Chondrocyte (in vitro differentiated cells): Measurements from ENCODE around the gene COBL. TPM values are rescaled to one million over a fixed set of nuclear protein-coding genes. Genes with fewer than 3 reads are reported as not detected.

Source experiments
- DNase-seq: peaks from one replicate; pipeline ENCODE4 v3.0.0; 2021; ENCODE audit warnings: mixed read lengths, low spot score
- H3K27ac Mint-ChIP-seq: one replicate; pipeline ENCODE4 v1.8.0; 2021; ENCODE audit warnings: mild to moderate bottlenecking, moderate library complexity, mixed read lengths; ENCODE audit not compliant: unreplicated experiment
- H3K27me3 Mint-ChIP-seq: 2 replicates; pipeline ENCODE4 v1.8.0; 2021; ENCODE audit warnings: low read depth, mixed read lengths
- H3K36me3 Mint-ChIP-seq: 2 replicates; pipeline ENCODE4 v1.8.0; 2021; ENCODE audit warnings: low read depth, mixed read lengths
- H3K4me1 Mint-ChIP-seq: 2 replicates; pipeline ENCODE4 v1.8.0; 2021; ENCODE audit warnings: low read depth, mild to moderate bottlenecking, mixed read lengths
- H3K4me3 Mint-ChIP-seq: one replicate; pipeline ENCODE4 v1.8.0; 2021; ENCODE audit warnings: mild to moderate bottlenecking, moderate library complexity, mixed read lengths; ENCODE audit not compliant: unreplicated experiment
- H3K9me3 Mint-ChIP-seq: 2 replicates; pipeline ENCODE4 v1.8.0; 2021; ENCODE audit warnings: low read depth, mixed read lengths
- CTCF ChIP-seq: fragments of 200-600 bp; sonication (generic); IDR thresholded peaks from 2 replicates; pipeline ENCODE4 v1.5.0; 2021; ENCODE audit warnings: antibody characterized with exemption, mild to moderate bottlenecking, moderate library complexity
- total RNA-seq: library from RNA; stranded (reverse); gene quantifications from 3 replicates; pipeline ENCODE4 v1.2.1, GENCODE V29; 2021

Gene COBL
- total RNA-seq, 1 donor from 2014 or later, result 0.17 TPM

- H3K36me3 Mint-ChIP-seq, result no peaks in the 10 kb centered on the region
Observed at GRCh38 chr7:51295440-51296245, 21.0 kb downstream of the COBL start.

GRCh38 chr7:51292596-51292995 is 24.0 kb downstream of the COBL start:
- Mint-ChIP-seq H3K27me3 (peaks cover 38% of the 10 kb centered on the region), H3K9me3 (no peaks in the 10 kb centered on the region), H3K4me1 (no peaks in the 10 kb centered on the region), H3K4me3 (no peak overlapping the region), H3K27ac (no peak overlapping the region), H3K36me3 (no peaks in the 10 kb centered on the region)
- DNase-seq, result no peak
- no peak for TF ChIP-seq CTCF

More at GRCh38 chr7:51295440-51296245, 21.0 kb downstream of the COBL start:
- no peak for TF ChIP-seq CTCF
- no peaks in the 10 kb centered on the region for H3K9me3 Mint-ChIP-seq
- no peak overlapping the region for H3K4me3 Mint-ChIP-seq
- no peaks in the 10 kb centered on the region for H3K4me1 Mint-ChIP-seq
- H3K27ac Mint-ChIP-seq, result no peak overlapping the region
- DNase-seq, result no peak
- H3K27me3 Mint-ChIP-seq, result peaks cover 25% of the 10 kb centered on the region

- H3K36me3 Mint-ChIP-seq, result no peaks in the 10 kb centered on the region
- DNase-seq, result no peak
- peaks cover 35% of the 10 kb centered on the region for H3K27me3 Mint-ChIP-seq
- TF ChIP-seq CTCF, result no peak
- H3K4me3 Mint-ChIP-seq, result no peak overlapping the region
- no peak overlapping the region for H3K27ac Mint-ChIP-seq
- H3K9me3 Mint-ChIP-seq, result no peaks in the 10 kb centered on the region
- no peaks in the 10 kb centered on the region for H3K4me1 Mint-ChIP-seq
Observed at GRCh38 chr7:51290702-51291540, 25.7 kb downstream of the COBL start.

- no peak overlapping the region for H3K27ac Mint-ChIP-seq
- H3K27me3 Mint-ChIP-seq, result peaks cover 35% of the 10 kb centered on the region
- no peaks in the 10 kb centered on the region for H3K4me1 Mint-ChIP-seq
- no peaks in the 10 kb centered on the region for H3K36me3 Mint-ChIP-seq
- DNase-seq, result no peak
- no peak for TF ChIP-seq CTCF
- no peaks in the 10 kb centered on the region for H3K9me3 Mint-ChIP-seq
- no peak overlapping the region for H3K4me3 Mint-ChIP-seq
Observed at GRCh38 chr7:51290304-51290637, 26.3 kb downstream of the COBL start.

GRCh38 chr7:51289623-51290303 is 26.8 kb downstream of the COBL start:
- no peak for TF ChIP-seq CTCF
- no peak overlapping the region for H3K4me3 Mint-ChIP-seq
- peaks cover 35% of the 10 kb centered on the region for H3K27me3 Mint-ChIP-seq
- DNase-seq, result no peak
- no peak overlapping the region for H3K27ac Mint-ChIP-seq
- no peaks in the 10 kb centered on the region for H3K9me3 Mint-ChIP-seq
- H3K36me3 Mint-ChIP-seq, result no peaks in the 10 kb centered on the region
- H3K4me1 Mint-ChIP-seq, result no peaks in the 10 kb centered on the region
